ENCODE results near the gene CORO6. TPM values are rescaled to one million over a fixed set of nuclear protein-coding genes. Genes with fewer than 3 reads are reported as not detected.

Gene CORO6
- total and polyA plus RNA-seq, 4 donors, result 8.0 to 21.4 (median 13.7) TPM

DNA sequence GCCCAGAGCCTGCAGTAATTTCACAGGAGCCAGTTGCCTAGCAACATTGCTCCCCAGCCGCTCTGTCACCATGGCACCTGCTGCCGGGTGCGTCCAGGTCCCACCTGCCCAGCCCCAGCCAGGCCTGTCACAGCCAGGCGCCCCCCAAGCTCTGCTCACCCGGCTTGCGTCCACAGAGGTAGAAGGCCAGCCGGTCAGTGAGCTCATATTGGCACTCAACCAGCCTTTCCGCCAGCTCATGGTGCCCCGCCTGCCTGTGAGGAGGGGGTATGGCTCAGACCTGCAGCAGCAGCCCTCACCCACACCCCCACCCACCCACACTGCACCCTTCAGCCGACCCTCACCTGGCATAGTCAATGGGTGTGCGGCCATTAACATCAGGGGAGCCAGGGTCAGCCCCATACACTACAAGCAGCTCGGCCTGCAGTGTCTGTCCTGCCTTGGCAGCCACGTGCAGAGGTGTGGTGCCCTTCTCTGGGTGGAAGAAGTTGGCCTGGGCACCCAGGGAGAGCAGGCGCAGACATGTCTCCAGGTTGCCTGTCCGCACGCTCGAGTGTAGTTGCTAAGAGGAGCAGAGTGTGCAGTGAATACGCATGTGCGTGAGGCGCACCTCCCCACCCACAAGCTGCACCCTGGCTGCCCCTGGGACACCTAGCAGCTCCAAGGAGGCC lies 41.0 kb downstream of the CORO6 start:
- H3K4me3 ChIP-seq (ENCODE audit: low read depth, low read length), result no peak overlapping the region
- H3K36me3 ChIP-seq (ENCODE audit: control insufficient read depth, insufficient read depth, low read length), result peaks cover 81% of the 10 kb centered on the region
- H3K9me3 ChIP-seq (ENCODE audit: control insufficient read depth, insufficient read depth, low read length), result no peaks in the 10 kb centered on the region
- peak in 2 of 6 donors; percentile 29 to 34 for DNase-seq (ENCODE audit: low read depth in 4 of 6, low spot score in 6 of 6)
- no peaks in the 10 kb centered on the region for H3K27me3 ChIP-seq (ENCODE audit: control insufficient read depth, insufficient read depth, low read length)
- H3K27ac ChIP-seq (ENCODE audit: low read depth, low read length), result no peak overlapping the region
- peaks cover 84% of the 10 kb centered on the region for H3K4me1 ChIP-seq (ENCODE audit: control insufficient read depth, insufficient read depth, low read length)
- 55% methylated on average over 9 of the region's 20 CpGs for WGBS (ENCODE audit: insufficient coverage)

DNA sequence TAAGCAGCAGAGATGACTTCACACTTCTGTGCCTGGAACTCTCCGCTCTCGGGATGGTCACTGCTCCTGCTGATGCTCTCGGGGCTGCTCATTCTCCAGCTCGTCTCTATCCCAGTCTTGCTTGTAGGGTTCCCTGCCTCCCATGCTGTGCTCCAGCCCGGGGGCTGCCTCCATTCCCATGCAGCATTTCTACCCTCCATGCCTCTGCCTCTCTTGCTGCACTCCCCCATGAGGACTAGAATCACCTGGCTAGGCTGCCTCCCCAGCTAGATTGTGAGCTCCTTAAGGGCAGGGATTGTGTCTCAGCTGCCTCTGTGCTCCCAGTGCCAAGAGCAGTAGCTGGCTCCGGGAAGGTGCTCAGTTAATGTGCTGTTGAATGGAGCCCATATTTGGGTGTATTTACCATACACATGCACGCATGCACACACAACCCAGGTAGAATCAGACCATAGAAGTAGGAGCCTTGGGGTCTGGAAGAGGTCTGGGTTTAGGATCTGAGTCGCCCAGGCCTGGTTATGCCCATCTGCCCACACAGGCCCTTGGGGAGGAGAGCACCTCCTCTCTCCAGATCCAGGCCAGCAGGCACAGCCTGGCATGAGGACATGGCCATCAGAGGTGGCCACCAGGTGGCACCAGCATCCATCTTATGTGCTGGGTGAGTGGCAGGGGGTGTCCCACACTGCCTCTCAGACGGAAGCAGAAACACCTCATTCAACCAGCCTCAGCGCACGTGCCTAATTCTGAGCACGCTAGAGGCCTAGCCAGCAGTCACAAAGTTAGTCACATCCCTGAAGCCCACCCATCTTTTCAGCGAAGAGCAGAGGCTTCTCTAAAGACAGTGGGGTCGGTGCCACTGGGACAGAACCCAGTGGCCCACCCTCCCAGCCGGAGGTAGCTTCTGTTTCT lies 42.6 kb downstream of the CORO6 start:
- WGBS (ENCODE audit: insufficient coverage), result 91% methylated on average over 6 of the region's 15 CpGs
- H3K9me3 ChIP-seq (ENCODE audit: control insufficient read depth, insufficient read depth, low read length), result no peaks in the 10 kb centered on the region
- H3K27me3 ChIP-seq (ENCODE audit: control insufficient read depth, insufficient read depth, low read length), result no peaks in the 10 kb centered on the region
- no peak overlapping the region for H3K4me3 ChIP-seq (ENCODE audit: low read depth, low read length)
- H3K4me1 ChIP-seq (ENCODE audit: control insufficient read depth, insufficient read depth, low read length), result peaks cover 74% of the 10 kb centered on the region
- peak overlapping the region; percentile 25 for H3K27ac ChIP-seq (ENCODE audit: low read depth, low read length)
- DNase-seq (ENCODE audit: low read depth in 4 of 6, low spot score in 6 of 6), result peak in 2 of 6 donors; percentile 91 to 92
- peaks cover 94% of the 10 kb centered on the region for H3K36me3 ChIP-seq (ENCODE audit: control insufficient read depth, insufficient read depth, low read length)

DNA sequence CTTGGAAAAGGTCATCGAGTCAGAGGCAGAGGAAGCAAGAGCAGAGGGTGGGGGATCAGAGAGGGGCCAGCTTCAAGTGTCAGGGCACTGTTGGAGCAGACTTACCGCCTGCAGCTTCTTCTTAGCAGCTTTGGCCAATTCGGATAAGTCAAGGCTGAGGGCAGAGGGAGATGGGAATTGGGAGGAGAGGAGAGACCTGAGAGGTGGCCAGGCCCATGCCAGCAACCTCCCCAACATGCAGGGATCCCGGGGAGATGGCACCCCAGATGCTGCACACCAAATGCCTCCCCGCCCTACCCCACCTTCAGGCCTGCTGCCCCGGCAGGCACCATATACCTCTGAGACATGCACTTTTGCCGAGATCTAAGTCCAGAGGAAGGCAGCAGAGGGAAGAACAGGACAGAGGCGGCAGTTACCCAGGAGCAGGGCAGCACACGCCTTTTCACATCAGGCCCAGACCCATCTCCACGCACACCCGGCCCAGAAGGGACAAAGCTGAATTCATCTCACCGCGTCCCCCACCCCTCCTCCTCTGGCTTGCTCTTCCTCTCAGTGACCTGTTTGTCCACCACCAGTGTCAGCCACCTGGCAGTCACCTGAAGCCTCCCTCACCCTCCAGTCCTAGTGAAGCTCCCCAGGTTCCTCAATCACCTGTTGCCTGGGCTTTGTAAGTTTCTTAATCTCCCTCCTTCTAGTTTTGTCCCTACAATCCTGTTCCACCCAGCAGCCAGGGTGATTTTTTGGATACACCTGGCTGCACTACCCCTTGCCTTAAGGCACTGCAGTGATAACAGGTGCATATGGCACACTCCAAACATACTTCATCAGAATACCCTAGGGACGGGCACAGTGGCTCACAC lies 43.9 kb downstream of the CORO6 start:
- peaks cover 68% of the 10 kb centered on the region for H3K4me1 ChIP-seq (ENCODE audit: control insufficient read depth, insufficient read depth, low read length)
- no peaks in the 10 kb centered on the region for H3K27me3 ChIP-seq (ENCODE audit: control insufficient read depth, insufficient read depth, low read length)
- H3K4me3 ChIP-seq (ENCODE audit: low read depth, low read length), result no peak overlapping the region
- WGBS (ENCODE audit: insufficient coverage), result 89% methylated on average over 14 of the region's 14 CpGs
- H3K27ac ChIP-seq (ENCODE audit: low read depth, low read length), result peak overlapping the region; percentile 10
- DNase-seq (ENCODE audit: low read depth in 4 of 6, low spot score in 6 of 6), result no peak
- no peaks in the 10 kb centered on the region for H3K9me3 ChIP-seq (ENCODE audit: control insufficient read depth, insufficient read depth, low read length)
- peaks cover 99% of the 10 kb centered on the region for H3K36me3 ChIP-seq (ENCODE audit: control insufficient read depth, insufficient read depth, low read length)

DNA sequence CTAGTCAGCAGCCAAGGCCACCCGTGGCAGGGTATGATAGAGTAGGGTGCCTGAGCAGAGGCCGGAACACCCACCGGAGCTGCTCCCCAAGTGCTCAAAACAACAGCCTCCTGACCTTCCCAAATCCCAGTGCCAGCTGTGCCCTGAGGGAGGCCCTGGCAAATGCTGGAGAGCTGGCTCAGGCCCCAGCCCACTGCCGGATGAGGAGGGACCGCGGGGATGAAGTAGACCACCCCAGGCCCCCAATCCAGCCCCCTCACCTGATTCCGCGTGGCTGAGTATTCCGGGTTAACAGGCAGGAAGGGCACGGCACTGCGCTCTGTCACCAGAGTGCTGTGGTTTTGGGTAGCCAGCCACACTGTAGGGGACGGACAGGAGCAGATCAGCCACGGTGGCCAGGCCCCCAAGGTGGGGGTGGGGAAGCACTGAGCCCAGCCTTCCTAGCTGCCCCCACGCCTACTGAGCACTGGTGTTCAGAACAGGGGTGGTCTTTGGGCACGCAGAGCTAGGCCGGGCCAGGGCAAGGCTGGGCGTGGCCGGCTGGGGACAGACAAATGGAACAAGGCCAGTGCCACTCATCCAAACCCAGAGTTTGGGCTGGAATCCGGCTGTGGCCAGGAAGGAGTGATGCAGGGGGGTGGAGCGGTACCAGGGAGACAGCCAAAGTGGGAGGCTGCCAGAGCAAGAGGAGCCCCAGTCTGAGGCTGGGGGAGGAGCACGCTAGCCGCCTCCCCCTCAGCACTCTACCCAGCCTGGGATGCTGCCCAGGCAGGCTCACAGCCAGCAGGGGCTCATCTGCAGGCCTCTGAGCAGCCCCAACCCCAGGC lies 45.1 kb downstream of the CORO6 start:
- peaks cover 67% of the 10 kb centered on the region for H3K4me1 ChIP-seq (ENCODE audit: control insufficient read depth, insufficient read depth, low read length)
- peak in 2 of 6 donors; percentile 39 to 86 for DNase-seq (ENCODE audit: low read depth in 4 of 6, low spot score in 6 of 6)
- 67% methylated on average over 15 of the region's 22 CpGs for WGBS (ENCODE audit: insufficient coverage)
- H3K9me3 ChIP-seq (ENCODE audit: control insufficient read depth, insufficient read depth, low read length), result no peaks in the 10 kb centered on the region
- peaks cover 97% of the 10 kb centered on the region for H3K36me3 ChIP-seq (ENCODE audit: control insufficient read depth, insufficient read depth, low read length)
- H3K27me3 ChIP-seq (ENCODE audit: control insufficient read depth, insufficient read depth, low read length), result no peaks in the 10 kb centered on the region
- H3K4me3 ChIP-seq (ENCODE audit: low read depth, low read length), result no peak overlapping the region
- peak overlapping the region; percentile 64 for H3K27ac ChIP-seq (ENCODE audit: low read depth, low read length)

DNA sequence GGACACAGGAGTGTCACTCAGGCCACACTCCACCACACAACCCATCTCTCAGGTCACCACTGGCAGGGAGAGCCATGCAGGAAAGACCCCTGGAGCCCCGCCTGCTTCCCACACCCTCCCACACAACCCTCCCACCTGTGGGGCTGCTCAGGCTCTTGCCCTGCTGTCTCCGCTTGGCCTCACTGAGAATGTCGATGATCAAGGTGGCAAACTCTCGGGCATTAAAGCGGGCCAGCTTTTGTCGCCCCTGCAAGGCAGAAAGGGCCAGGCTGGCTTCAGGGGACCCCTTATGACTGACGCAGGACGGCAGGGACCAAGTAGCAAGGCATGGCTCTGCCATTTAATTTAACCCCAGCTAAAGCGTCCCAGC lies 45.7 kb downstream of the CORO6 start:
- Histone ChIP-seq H3K4me1 (ENCODE audit: control insufficient read depth, insufficient read depth, low read length) (peaks cover 67% of the 10 kb centered on the region), H3K27me3 (ENCODE audit: control insufficient read depth, insufficient read depth, low read length) (no peaks in the 10 kb centered on the region), H3K27ac (ENCODE audit: low read depth, low read length) (no peak overlapping the region), H3K4me3 (ENCODE audit: low read depth, low read length) (no peak overlapping the region), H3K9me3 (ENCODE audit: control insufficient read depth, insufficient read depth, low read length) (no peaks in the 10 kb centered on the region), H3K36me3 (ENCODE audit: control insufficient read depth, insufficient read depth, low read length) (peaks cover 96% of the 10 kb centered on the region)
- no peak for DNase-seq (ENCODE audit: low read depth in 4 of 6, low spot score in 6 of 6)
- 96% methylated on average over 8 of the region's 9 CpGs for WGBS (ENCODE audit: insufficient coverage)

DNA sequence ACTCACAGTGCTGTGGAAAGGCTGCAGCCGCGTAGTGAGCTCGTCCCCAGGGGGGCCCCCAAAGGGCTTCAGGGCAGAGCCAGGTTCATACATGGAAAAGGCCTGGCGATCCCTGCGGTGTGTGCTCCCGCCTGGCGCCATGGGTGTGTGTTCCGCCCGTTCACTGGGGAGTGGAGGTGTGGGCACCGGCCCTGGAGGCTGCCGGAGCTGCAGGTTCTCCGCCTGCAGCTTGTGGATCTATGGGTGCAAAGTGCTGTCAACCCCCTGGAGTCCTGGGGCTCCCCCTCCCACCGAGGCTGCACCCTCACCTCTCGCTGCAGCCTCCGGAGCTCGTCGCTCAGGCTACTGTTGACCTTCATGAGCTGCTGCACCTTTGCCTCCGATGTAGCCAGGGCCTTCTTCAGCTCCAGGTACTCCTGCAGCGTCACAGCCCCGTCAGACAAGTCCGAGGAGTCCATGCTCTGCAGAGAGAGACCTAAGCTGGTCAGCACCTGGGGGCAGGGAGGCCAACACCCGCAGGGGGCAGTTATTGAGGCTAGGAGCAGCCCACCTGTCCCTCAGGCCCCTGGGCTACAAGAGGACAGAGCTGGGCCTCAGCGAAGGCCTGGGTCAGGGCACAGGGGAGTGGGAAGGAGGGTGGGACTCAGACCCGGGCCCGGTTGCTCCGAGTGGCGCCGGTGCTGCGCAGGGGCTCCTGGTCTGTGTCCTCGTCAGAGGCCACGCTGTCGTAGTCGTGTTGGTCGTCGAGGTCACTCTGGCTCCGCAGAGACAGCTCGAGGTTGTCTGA lies 46.3 kb downstream of the CORO6 start:
- peaks cover 95% of the 10 kb centered on the region for H3K36me3 ChIP-seq (ENCODE audit: control insufficient read depth, insufficient read depth, low read length)
- no peaks in the 10 kb centered on the region for H3K9me3 ChIP-seq (ENCODE audit: control insufficient read depth, insufficient read depth, low read length)
- no peaks in the 10 kb centered on the region for H3K27me3 ChIP-seq (ENCODE audit: control insufficient read depth, insufficient read depth, low read length)
- no peak overlapping the region for H3K4me3 ChIP-seq (ENCODE audit: low read depth, low read length)
- WGBS (ENCODE audit: insufficient coverage), result 94% methylated on average over 37 of the region's 37 CpGs
- no peak overlapping the region for H3K27ac ChIP-seq (ENCODE audit: low read depth, low read length)
- DNase-seq (ENCODE audit: low read depth in 4 of 6, low spot score in 6 of 6), result no peak
- H3K4me1 ChIP-seq (ENCODE audit: control insufficient read depth, insufficient read depth, low read length), result peaks cover 67% of the 10 kb centered on the region

DNA sequence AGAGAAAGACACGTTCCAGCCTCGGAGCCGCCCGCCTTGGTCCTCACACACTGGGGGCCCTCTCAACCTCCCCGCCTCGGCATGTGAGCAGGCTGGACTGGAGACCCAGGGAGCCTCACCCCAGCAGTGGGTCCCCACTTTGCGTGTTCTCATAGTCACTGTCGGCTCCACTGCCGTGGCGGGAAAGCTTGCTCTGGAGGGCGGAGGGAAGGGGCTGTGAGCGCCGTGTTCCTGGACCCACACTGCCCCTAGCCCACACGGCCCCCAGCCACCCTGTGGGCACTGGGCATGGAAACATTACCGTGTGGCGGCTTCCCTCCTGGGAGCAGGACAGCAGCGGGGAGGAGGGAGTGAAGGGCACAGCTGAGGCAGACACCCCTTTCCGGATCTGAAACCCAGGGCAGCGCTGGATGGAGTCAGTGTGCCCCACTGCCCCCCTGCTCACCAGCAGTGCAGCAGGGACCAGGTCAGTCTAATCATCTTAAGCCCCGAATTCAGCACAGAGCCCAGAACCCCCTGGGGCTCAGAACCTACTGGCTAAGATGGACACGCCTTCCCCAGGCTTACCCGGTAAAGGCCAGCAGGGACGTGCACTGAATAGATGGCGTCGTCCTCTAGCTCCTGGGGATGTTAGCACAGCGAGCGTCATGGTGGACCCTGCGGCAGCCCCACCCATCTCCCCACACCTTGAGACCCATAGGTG lies 47.0 kb downstream of the CORO6 start:
- Histone ChIP-seq H3K4me3 (ENCODE audit: low read depth, low read length) (no peak overlapping the region), H3K27ac (ENCODE audit: low read depth, low read length) (no peak overlapping the region), H3K9me3 (ENCODE audit: control insufficient read depth, insufficient read depth, low read length) (no peaks in the 10 kb centered on the region), H3K36me3 (ENCODE audit: control insufficient read depth, insufficient read depth, low read length) (peaks cover 88% of the 10 kb centered on the region), H3K27me3 (ENCODE audit: control insufficient read depth, insufficient read depth, low read length) (no peaks in the 10 kb centered on the region), H3K4me1 (ENCODE audit: control insufficient read depth, insufficient read depth, low read length) (peaks cover 61% of the 10 kb centered on the region)
- 90% methylated on average over 23 of the region's 28 CpGs for WGBS (ENCODE audit: insufficient coverage)
- no peak for DNase-seq (ENCODE audit: low read depth in 4 of 6, low spot score in 6 of 6)
